OCI-LY1 (cell line): Measurements from ENCODE around the gene PIAS1.

ENCODE experiments used
- H2AFZ ChIP-seq: fragments of 200-600 bp; sonication (generic), shearing (Covaris generic); 2 replicates; pipeline ENCODE4 v1.6.0; 2014; ENCODE audit warnings: antibody characterized with exemption, mild to moderate bottlenecking, low read length
- H3F3A ChIP-seq: fragments of 200-600 bp; sonication (generic), shearing (Covaris generic); 2 replicates; pipeline ENCODE4 v1.6.0; 2014; ENCODE audit warnings: mild to moderate bottlenecking, antibody characterized with exemption, low read length, moderate library complexity; ENCODE audit not compliant: insufficient read depth
- H3K27ac ChIP-seq: fragments of 200-600 bp; sonication (generic); 2 replicates; pipeline ENCODE4 v1.5.1; 2014; ENCODE audit warnings: low read length, mixed run types, mild to moderate bottlenecking, low read depth; ENCODE audit not compliant: poor library complexity, severe bottlenecking
- H3K27me3 ChIP-seq: fragments of 200-600 bp; sonication (generic); 2 replicates; pipeline ENCODE4 v1.6.0; 2014; ENCODE audit warnings: antibody characterized with exemption, mild to moderate bottlenecking, low read length, moderate library complexity; ENCODE audit not compliant: insufficient read depth
- H3K36me3 ChIP-seq: fragments of 200-600 bp; sonication (generic); 2 replicates; pipeline ENCODE4 v1.6.1; 2014; ENCODE audit warnings: mild to moderate bottlenecking, antibody characterized with exemption, low read length, moderate library complexity, mixed read lengths; ENCODE audit not compliant: insufficient read depth
- H3K4me1 ChIP-seq: fragments of 200-600 bp; sonication (generic); 2 replicates; pipeline ENCODE4 v1.5.1; 2014; ENCODE audit warnings: mild to moderate bottlenecking, low read length, moderate library complexity; ENCODE audit not compliant: insufficient read depth, severe bottlenecking
- H3K4me2 ChIP-seq: fragments of 200-600 bp; sonication (generic), shearing (Covaris generic); 2 replicates; pipeline ENCODE4 v1.6.1; 2014; ENCODE audit warnings: low read length
- H3K4me3 ChIP-seq: fragments of 200-600 bp; sonication (generic); 2 replicates; pipeline ENCODE4 v1.5.1; 2014; ENCODE audit warnings: low read length, low read depth, mild to moderate bottlenecking, mixed read lengths; ENCODE audit not compliant: poor library complexity, severe bottlenecking
- H3K79me2 ChIP-seq: fragments of 200-600 bp; shearing (Covaris generic); 2 replicates; pipeline ENCODE4 v1.6.1; 2016; ENCODE audit warnings: mixed run types, low read length, mixed read lengths; ENCODE audit not compliant: insufficient read depth
- H3K9ac ChIP-seq: fragments of 200-600 bp; sonication (generic), shearing (Covaris generic); 2 replicates; pipeline ENCODE4 v1.6.1; 2014; ENCODE audit warnings: mild to moderate bottlenecking, low read length, mixed read lengths
- H3K9me2 ChIP-seq: fragments of 200-600 bp; sonication (generic), shearing (Covaris generic); 2 replicates; pipeline ENCODE4 v1.6.1; 2014; ENCODE audit warnings: low read depth, mild to moderate bottlenecking, low read length, mixed read lengths
- H3K9me3 ChIP-seq: fragments of 200-600 bp; shearing (Covaris generic); 2 replicates; pipeline ENCODE4 v1.6.1; 2014; ENCODE audit warnings: low read length, mixed read lengths
- H4K20me1 ChIP-seq: fragments of 200-600 bp; sonication (generic), shearing (Covaris generic); 2 replicates; pipeline ENCODE4 v1.6.0; 2016; ENCODE audit warnings: mild to moderate bottlenecking, low read length; ENCODE audit not compliant: insufficient read depth
- CTCF ChIP-seq: fragments of 200-600 bp; sonication (generic), shearing (Covaris generic); IDR thresholded peaks from 2 replicates; pipeline ENCODE4 v1.5.1; 2017; ENCODE audit warnings: mild to moderate bottlenecking, antibody characterized with exemption, low read length, moderate library complexity, mixed read lengths
- EZH2 ChIP-seq: fragments of 200-600 bp; sonication (generic), shearing (Covaris generic); IDR thresholded peaks from 2 replicates; pipeline ENCODE4 v1.8.0; 2017; ENCODE audit warnings: borderline replicate concordance, mixed run types, mild to moderate bottlenecking, antibody characterized with exemption, low read length, moderate library complexity, mixed read lengths

Gene PIAS1

DNA sequence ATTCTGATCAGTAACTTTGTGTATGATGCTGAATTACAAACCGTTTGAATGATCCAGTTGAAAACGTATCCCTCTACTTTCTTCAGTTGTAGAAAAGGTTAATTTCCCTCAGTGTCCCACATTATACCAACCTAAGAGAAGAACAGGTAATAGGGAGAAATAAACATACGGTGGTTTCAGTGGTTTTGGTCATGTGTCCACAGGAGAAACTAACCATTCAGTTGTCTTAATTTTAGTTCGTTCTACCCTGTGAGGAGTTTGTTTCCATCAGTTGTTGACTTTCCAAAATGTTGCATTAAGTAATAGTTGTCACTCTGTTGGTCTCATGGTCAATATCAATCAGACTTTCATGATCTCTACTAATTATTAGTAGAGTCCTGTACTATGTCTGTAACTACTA is 135.9 kb downstream of the PIAS1 start:
- Histone ChIP-seq H3K36me3 (peaks cover 76% of the 10 kb centered on the region), H3K4me1 (peaks cover 38% of the 10 kb centered on the region), H3K4me2 (no peak overlapping the region), H3K9me2 (no peaks in the 10 kb centered on the region), H3K27ac (peak overlapping the region; percentile 56), H2AFZ (no peak overlapping the region), H3F3A (no peaks in the 10 kb centered on the region), H3K9me3 (no peaks in the 10 kb centered on the region), H3K9ac (no peak overlapping the region), H3K79me2 (no peaks in the 10 kb centered on the region), H4K20me1 (no peaks in the 10 kb centered on the region), H3K4me3 (no peak overlapping the region), H3K27me3 (no peaks in the 10 kb centered on the region)
- TF ChIP-seq EZH2 (no peak), CTCF (no peak)

DNA sequence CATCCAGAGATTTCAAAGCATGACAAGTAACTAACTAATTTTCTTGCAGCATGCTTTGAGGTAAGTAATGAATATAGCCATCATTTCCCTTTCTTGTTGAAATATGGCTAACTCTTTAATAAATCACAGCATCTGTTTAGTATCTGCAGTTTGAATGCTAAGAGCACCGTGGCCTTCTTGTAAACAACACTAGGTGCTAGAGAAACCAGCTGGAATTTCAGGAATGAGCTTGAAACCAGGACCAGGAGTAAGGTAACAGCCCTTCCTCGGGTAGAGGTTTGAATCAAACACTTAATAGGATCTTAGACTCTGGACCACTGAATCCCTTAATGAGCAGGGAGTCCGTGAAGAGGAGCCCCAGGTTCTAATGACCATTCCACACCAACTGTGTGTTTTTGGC is 137.4 kb downstream of the PIAS1 start:
- no peaks in the 10 kb centered on the region for H4K20me1 ChIP-seq

DNA sequence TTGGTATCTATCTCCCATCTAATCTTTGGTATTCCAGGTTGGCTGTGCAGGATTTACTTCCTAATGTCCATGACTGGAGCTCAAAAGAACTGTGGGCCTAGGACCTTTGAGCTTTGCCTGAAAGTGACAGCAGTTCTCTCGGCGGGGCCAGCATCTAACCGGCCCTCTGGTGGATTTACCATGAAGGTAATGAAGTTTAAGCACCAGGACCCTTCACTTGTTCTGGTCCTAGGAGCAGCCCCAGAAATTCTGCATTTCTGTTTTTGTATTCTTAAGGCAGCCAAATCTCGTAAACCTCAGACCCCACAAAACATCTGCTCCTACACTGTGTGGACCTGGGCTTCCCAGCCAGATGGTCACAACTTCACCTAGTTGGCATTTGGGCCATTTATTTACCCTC is 138.0 kb downstream of the PIAS1 start:
- Histone ChIP-seq H3K4me1 (peaks cover 34% of the 10 kb centered on the region), H3K9ac (no peak overlapping the region), H3K4me3 (no peak overlapping the region), H3K4me2 (no peak overlapping the region), H3K9me3 (no peaks in the 10 kb centered on the region), H3K79me2 (no peaks in the 10 kb centered on the region), H3K27me3 (no peaks in the 10 kb centered on the region), H3K27ac (peak overlapping the region; percentile 29), H3K9me2 (no peaks in the 10 kb centered on the region), H3F3A (no peaks in the 10 kb centered on the region), H2AFZ (no peak overlapping the region), H3K36me3 (peaks cover 62% of the 10 kb centered on the region), H4K20me1 (no peaks in the 10 kb centered on the region)
- no peak for TF ChIP-seq CTCF
- no peak for TF ChIP-seq EZH2

More for the DNA sequence above, 137.4 kb downstream of the PIAS1 start:
- Histone ChIP-seq H2AFZ (no peak overlapping the region), H3K27me3 (no peaks in the 10 kb centered on the region), H3K4me3 (no peak overlapping the region), H3K4me2 (no peak overlapping the region), H3K36me3 (peaks cover 68% of the 10 kb centered on the region), H3K79me2 (no peaks in the 10 kb centered on the region), H3K9me3 (no peaks in the 10 kb centered on the region), H3K27ac (peak overlapping the region; percentile 29), H3F3A (no peaks in the 10 kb centered on the region), H3K9ac (no peak overlapping the region), H3K4me1 (peaks cover 38% of the 10 kb centered on the region), H3K9me2 (no peaks in the 10 kb centered on the region)
- TF ChIP-seq EZH2 (no peak), CTCF (no peak)
